ENCODE results near the gene RALY.
A peak's percentile ranks its signal among the peaks of the same experiment; 100 is the strongest.
"Not testable (repeated sequence)": the region's sequence is repeated elsewhere in the genome, so short reads cannot be mapped to it uniquely, and the experiment has no call there.

The RALY gene

DNA sequence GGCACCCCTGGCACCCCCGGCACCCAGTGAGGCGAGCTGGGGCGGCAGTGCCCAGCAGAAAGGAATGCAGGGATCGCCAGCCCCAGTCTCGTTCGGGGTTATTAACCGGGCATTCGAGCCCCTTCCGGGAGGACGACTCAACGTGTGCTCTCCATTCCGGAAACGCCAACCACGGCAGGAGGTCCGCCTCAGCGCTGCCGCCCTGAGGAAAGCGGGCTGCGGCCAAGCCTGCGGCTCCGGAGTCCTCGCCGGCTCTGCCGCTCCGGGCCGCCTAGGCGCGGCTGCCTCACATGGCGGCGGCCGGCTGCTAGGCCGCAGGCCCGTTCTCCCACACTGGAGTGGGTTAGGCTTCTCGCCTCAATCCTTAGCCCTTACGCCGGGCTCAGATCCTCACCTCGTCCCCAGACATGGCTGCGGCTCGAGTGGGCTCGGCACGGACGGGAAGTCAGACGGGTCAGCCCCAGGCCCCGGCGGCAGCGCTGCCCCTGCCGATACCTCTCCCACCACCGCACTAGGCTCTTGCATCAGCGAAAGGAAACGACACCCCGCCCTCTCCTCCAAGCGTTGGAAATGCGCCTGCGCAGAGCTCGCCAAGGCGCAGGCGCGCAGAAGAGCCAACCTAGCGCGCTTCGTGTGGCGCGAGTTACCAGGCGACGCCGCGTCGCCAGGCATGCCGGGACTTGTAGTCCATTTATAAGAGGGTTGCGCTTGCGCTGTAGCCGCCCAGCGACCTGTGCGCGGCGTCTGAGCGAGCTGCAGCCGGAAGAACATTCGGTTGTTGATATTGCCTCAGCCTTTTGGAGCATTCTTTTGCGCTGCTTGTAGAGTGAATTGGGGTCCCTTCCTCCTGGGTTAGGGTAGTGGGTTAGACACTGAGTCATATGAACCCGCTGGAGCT is 118.2 kb downstream of the RALY start, which contains the start of gene EIF2S2:
Gene EIF2S2 (minus strand): TSS at position 542 of the 898 bp plus-strand sequence. CDS start 133 bp downstream, at position 409.
- peak; percentile 98 for DNase-seq

DNA sequence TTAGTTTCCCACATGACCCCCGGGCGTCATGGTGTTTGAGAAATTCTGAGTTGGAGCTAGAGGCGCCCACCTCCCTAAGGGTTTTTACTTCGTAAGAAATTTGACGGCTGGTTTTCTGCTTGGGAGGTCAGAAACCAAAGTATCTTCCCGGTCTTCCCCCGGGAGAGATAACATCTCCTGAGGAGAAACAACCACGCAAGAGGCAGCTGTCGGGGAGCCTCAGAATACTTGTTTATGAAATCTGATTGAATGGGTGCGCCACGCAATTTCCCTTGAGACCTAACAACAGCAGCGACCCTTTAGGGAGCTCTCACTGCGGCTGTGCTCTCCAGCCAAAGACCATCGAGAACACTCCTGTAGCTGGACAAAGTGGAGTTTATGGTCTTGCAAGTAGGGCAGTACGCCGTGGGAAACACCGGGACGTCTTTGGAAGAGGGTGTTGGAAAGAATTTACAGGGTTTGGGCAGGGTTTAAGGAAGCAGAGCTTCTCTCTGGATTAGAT is 118.9 kb downstream of the RALY start:
- DNase-seq: peak; percentile 72

DNA sequence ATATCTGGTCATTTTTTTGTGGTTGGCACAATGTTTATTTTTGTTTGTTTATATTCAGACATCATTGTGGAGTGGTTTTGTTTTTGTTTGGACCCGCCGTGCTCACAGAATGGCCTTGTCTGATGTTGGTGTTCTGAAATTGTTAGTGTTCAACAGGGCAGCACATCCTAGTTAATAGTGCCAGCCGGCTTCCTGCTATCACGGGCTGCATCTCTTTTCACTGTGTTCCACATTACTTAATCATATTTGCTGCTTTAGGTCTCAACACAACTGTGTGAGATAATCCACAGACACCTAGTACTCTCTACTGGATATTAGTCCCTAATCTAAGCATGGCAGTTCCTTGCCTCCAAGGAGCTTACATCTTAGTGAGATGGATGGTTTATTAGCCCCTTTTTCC is 121.1 kb downstream of the RALY start:
- DNase-seq: no peak

DNA sequence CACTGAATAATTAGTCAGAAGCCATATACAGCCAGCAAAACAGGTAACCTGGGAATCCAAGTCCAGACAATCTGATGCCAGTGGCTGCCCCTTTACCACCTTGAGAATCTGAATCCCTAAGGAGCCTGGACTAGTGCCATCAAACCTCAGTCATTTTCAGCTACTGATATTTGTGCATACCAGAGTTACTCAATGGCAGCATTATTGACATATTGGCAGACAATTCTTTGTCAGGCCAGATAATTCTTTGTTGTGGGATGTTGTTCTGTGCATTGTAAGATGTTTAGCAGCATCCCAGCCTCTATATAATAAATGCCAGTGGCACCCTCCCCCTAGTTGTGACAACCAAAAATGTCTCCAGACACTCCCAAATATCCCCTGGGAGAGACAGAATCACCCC is 121.5 kb downstream of the RALY start:
- no peak for DNase-seq

DNA sequence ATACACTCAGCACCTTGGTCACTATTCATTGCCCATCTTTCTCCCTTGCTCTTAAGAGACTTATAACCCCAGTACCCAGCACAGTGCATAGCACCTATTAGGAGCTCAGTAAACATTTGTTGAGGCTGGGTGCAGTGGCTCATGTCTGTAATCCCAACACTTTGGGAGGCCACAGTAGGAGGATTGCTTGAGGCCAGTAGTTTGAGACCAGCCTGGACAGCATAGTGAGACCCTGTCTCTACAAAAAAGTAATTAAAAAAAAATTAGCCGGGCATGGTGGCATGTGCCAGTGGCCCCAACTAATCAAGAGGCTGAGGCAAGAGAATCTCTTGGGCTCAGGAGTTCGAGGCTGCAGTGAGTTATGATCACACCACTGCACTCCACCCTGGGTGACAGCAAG is 126.5 kb downstream of the RALY start:
- no peak for DNase-seq

DNA sequence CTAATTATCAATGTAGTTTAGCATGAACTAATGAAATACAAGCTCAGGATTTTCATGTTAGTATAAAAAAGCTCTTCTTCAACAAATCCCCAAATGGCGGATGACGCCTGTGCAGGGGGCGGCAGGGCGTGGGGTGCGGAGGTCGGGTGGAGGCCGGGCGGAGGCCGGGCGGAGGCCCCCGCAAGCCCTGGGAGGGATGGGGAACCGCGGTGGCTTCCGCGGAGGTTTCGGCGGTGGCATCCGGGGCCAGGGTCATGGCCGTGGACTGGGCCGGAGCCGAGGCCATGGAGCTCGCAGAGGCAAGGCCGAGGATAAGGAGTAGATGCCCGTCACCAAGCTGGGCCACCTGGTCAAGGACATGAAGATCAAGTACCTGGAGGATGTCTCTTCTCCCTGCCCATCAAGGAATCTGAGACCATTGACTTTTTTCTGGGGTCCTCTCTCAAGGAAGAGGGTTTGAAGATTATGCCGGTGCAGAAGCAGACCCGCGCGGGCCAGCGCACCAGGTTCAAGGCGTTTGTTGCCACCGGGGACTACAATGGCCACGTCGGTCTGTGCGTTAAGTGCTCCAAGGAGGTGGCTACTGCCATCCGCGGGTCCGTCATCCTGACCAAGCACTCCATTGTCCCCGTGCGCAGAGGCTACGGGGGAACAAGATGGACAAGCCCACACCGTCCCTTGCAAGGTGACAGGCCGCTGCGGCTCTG is 128.7 kb downstream of the RALY start:
- DNase-seq: no peak

DNA sequence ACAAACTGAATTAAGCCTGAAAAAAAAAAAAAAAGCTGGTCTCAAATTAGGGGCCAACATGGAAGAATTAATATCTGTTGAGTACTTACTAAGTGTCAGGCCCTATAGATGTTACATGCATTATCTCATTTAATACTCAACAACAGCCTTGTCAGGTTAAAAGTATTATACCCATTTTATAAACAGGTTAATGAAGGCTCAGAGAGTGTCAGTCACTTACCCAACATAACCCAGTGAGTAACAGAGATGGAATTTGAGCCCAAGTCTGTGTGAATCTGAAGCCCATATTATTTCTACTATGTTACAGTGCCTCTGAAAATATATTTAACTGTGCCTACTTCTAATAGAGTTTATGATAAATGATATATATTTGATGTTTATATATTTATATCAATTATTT is 129.6 kb downstream of the RALY start:
- DNase-seq: no peak

DNA sequence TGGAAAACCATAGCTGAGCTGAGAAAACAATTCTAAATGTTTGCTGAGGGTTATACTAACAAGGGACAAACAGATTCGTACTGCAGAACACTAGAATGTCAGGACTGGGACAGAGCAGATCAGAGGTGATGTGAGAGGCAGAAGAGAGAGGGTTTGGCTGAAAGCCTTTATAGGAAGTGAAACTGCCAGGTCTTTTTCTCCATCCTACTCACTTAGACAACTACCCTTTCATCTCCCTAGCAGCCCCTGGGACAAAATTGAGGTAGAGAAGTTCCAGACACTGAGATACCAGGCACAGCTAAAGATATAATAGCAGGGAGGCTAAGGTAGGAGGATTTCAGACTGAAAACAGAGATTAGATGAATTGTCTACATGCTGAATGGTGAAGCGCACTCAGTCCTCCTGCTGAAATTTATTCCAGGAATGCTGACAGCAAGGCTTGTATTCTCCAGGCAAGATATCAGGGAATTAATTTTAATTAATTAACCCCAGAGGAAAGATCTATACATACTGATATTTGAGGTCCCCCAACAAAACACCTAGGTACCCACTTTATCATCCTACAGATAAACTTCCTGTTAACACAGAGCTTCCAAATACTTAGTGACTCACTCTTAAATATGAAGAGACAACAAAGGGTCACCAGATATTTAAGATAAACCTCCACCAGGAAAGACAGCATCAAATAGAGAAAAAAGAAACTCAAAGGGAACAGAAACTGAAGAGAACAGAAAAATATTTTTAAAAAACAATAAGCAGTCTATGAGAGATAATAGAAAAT is 130.9 kb downstream of the RALY start:
- DNase-seq: no peak

DNA sequence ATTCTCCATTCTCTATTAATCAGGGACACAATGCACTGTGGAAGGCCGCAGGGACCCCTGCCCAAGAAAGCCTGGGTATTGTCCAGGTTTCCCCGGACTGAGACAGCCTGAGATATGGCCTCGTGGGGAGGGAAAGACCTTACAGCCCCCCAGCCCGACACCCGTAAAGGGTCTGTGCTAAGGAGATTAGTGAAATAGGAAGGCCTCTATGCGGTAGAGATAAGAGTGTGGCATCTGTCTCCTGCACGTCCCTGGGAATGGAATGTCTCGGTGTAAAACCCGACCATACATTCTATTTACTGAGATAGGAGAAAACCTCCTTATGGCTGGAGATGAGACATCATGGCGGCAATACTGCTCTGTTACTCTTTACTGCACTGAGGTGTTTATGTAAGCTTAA is 134.1 kb downstream of the RALY start:
- DNase-seq: no peak

DNA sequence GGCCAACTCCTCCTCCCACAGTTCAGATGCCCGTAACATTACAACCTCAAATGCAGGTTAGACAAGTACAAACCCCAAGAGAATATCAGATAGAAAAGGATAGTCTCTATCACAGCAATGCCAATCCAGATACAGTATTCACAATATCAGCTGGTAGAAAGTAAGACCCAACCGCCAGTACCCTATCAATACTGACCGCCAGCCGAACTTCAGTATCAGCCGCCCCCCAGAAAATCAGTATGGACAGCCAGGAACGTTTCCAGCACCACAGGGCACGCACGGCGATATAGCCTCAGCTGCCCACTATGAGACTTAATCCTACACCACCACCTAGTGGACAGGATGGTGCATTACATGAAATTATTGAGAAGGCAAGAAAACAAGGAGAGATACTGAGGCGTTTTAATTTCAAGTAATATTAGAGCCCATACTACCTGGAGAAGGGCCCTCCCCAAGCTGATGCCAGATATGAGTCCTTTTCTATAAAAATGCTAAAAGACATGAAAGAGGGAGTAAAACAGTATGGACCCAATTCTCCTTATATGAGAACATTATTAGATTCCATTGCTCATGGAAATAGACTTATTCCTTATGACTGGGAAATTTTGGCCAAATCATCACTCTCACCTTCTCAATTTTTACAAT is 135.9 kb downstream of the RALY start:
- DNase-seq: peak; percentile 78

DNA sequence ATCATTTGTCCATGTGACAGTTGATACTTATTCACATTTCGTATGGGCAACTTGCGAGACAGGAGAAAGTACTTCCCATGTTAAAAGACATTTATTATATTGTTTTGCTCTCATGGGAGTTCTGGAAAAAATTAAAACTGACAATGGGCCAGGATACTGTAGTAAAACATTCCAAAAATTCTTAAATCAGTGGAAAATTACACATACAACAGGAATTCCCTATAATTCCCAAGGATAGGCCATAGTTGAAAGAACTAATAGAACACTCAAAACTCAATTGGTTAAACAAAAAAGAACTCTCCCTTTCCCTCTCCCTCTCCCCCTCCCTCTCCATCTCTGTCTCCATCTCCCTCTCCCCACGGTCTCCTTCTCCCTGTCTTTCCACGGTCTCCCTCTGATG is 137.8 kb downstream of the RALY start:
- DNase-seq: no peak

DNA sequence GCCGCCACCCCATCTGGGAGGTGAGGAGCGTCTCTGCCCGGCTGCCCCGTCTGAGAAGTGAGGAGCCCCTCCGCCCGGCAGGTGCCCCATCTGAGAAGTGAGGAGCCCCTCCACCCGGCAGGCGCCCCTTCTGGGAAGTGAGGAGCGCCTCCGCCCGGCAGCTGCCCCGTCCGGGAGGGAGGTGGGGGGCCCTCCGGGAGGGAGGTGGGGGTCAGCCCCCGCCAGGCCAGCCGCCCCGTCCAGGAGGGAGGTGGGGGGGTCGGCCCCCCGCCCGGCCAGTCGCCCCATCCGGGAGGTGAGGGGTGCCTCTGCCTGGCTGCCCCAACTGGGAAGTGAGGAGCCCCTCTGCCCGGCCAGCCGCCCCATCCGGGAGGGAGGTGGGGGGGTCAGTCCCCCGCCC is 138.8 kb downstream of the RALY start:
- not testable (repeated sequence) for DNase-seq

GRCh38 chr20:34132943-34133342 is 139.2 kb downstream of the RALY start:
- DNase-seq: not testable (repeated sequence)

DNA sequence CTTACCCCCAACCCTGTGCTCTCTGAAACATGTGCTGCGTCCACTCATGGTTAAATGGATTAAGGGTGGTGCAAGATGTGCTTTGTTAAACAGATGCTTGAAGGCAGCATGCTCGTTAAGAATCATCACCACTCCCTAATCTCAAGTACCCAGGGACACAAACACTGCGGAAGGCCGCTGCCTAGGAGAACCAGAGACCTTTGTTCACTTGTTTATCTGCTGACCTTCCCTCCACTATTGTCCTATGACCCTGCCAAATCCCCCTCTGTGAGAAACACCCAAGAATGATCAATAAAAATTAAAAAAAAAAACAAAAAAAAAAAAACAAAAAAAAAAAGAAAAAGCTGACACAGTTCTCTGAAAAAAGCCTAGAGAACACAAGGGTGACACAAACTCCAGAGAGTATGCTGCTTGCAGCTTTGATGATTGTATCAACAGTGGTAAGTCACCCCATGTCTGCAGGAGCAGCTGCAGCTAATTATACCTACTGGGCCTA is 139.7 kb downstream of the RALY start:
- DNase-seq: not testable (repeated sequence)
